Neuron (in vitro differentiated cells): ENCODE data around the gene CACNA1I.

Source experiments
- H2AFZ ChIP-seq: one replicate; pipeline ENCODE4 v1.6.1; 2013; ENCODE audit warnings: low read depth, mild to moderate bottlenecking, inconsistent platforms, low read length, moderate library complexity
- H3K27me3 ChIP-seq: one replicate; pipeline ENCODE4 v1.6.1; 2013; ENCODE audit warnings: low read length; ENCODE audit not compliant: insufficient read depth
- H3K36me3 ChIP-seq: one replicate; pipeline ENCODE4 v1.6.1; 2013; ENCODE audit warnings: low read length; ENCODE audit not compliant: insufficient read depth
- H3K4me1 ChIP-seq: one replicate; pipeline ENCODE4 v1.6.1; 2013; ENCODE audit warnings: low read length; ENCODE audit not compliant: insufficient read depth
- H3K4me3 ChIP-seq: 2 replicates; pipeline ENCODE4 v1.5.1; 2013; ENCODE audit warnings: mild to moderate bottlenecking, low read length, moderate library complexity
- H3K9me3 ChIP-seq: one replicate; pipeline ENCODE4 v1.6.1; 2013; ENCODE audit warnings: low read length

The CACNA1I gene

GRCh38 chr22:39662686-39663052 is 92.1 kb downstream of the CACNA1I start:
- Histone ChIP-seq H2AFZ (no peak overlapping the region), H3K27me3 (peaks cover 56% of the 10 kb centered on the region)

DNA sequence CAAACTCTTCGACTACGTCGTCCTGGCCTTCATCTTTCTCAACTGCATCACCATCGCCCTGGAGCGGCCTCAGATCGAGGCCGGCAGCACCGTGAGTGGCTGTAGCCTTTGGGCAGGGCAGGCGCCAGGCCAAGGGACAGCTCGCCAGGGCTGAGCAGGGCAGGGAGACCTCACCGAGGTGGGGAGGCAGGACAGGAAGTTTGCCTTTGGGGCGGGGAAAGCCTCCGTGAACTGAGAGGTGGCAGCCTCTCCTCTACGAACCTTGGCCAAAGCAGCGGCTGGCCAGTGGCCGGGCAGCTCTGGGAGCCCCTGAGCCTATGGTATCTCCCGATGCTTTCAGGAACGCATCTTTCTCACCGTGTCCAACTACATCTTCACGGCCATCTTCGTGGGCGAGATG is 93.2 kb downstream of the CACNA1I start:
- H2AFZ ChIP-seq, result no peak overlapping the region
- peaks cover 2% of the 10 kb centered on the region for H3K9me3 ChIP-seq
- peaks cover 52% of the 10 kb centered on the region for H3K27me3 ChIP-seq
- H3K36me3 ChIP-seq, result no peaks in the 10 kb centered on the region
- H3K4me3 ChIP-seq, result no peak overlapping the region
- no peaks in the 10 kb centered on the region for H3K4me1 ChIP-seq

More at GRCh38 chr22:39662686-39663052, 92.1 kb downstream of the CACNA1I start:
- H3K4me1 ChIP-seq, result no peaks in the 10 kb centered on the region
- no peak overlapping the region for H3K4me3 ChIP-seq
- H3K36me3 ChIP-seq, result no peaks in the 10 kb centered on the region
- no peaks in the 10 kb centered on the region for H3K9me3 ChIP-seq

GRCh38 chr22:39664485-39665200 is 94.1 kb downstream of the CACNA1I start:
- H3K27me3 ChIP-seq, result peaks cover 52% of the 10 kb centered on the region

GRCh38 chr22:39665229-39665628 is 94.7 kb downstream of the CACNA1I start:
- Histone ChIP-seq H2AFZ (no peak overlapping the region), H3K27me3 (peaks cover 51% of the 10 kb centered on the region), H3K4me3 (no peak overlapping the region), H3K36me3 (no peaks in the 10 kb centered on the region), H3K9me3 (peaks cover 2% of the 10 kb centered on the region), H3K4me1 (no peaks in the 10 kb centered on the region)

More at GRCh38 chr22:39664485-39665200, 94.1 kb downstream of the CACNA1I start:
- Histone ChIP-seq H3K36me3 (no peaks in the 10 kb centered on the region), H3K9me3 (peaks cover 2% of the 10 kb centered on the region), H3K4me3 (no peak overlapping the region), H2AFZ (no peak overlapping the region), H3K4me1 (no peaks in the 10 kb centered on the region)

DNA sequence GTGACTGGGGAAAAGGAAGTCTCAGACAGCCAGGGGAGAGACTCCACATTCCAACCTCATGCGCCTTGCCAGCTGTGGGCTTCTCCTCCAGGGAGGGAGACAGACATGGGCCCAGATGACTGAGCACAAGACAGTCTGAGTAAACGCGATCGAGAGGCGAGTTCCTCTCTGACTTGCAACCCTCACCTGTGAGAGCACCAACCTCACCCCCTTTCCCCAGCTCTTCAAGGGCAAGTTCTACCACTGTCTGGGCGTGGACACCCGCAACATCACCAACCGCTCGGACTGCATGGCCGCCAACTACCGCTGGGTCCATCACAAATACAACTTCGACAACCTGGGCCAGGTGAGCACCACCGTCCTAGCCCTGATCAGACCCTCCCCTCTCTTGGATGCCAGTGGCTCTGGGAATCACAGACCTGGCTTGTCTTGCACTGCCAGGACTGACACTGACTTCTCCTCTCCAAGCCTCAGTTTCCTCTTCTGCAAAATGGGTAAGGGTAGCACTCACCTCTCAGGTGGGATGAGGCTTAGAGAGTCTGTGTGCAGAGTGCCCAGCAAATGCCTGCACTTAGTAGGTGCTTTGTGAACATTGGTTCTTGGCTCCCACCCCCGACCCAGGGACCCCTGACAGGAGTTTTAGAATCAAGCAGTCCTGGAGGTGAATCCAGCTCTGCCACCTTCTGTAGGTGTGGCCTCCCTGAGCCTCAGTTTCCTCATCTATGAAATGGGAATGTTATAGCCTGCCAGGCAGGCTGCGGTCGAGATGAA is 95.3 kb downstream of the CACNA1I start:
- Histone ChIP-seq H2AFZ (no peak overlapping the region), H3K27me3 (peaks cover 45% of the 10 kb centered on the region), H3K9me3 (peaks cover 2% of the 10 kb centered on the region), H3K4me3 (no peak overlapping the region), H3K4me1 (no peaks in the 10 kb centered on the region), H3K36me3 (no peaks in the 10 kb centered on the region)

DNA sequence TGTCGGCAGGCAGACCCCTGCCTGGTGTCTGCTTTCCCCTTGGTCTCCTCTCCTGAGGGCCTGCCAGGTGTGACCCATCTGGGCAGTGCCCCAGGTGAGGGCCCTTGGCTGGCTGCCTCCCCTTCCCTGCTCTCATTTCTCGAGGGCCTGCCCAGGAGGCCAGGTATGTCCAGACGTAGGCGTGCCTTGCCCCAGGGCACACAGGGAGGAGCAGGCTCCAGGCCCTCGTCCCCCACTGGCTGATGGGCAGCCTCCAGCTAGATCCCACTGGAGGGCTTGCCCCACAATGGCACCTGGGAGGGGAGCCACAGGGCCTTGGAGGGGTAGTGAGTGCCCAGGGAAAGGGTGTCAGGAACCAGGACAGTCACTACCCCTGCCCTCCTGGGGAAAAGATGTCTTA is 95.9 kb downstream of the CACNA1I start:
- Histone ChIP-seq H2AFZ (no peak overlapping the region), H3K9me3 (peaks cover 2% of the 10 kb centered on the region), H3K4me3 (no peak overlapping the region), H3K27me3 (peaks cover 40% of the 10 kb centered on the region), H3K4me1 (no peaks in the 10 kb centered on the region), H3K36me3 (no peaks in the 10 kb centered on the region)

GRCh38 chr22:39666926-39667325 is 96.4 kb downstream of the CACNA1I start:
- Histone ChIP-seq H3K36me3 (no peaks in the 10 kb centered on the region), H3K27me3 (peaks cover 36% of the 10 kb centered on the region), H3K4me3 (no peak overlapping the region), H2AFZ (no peak overlapping the region), H3K4me1 (no peaks in the 10 kb centered on the region), H3K9me3 (peaks cover 2% of the 10 kb centered on the region)

GRCh38 chr22:39669432-39669831 is 98.9 kb downstream of the CACNA1I start:
- Histone ChIP-seq H2AFZ (no peak overlapping the region), H3K9me3 (peaks cover 4% of the 10 kb centered on the region), H3K36me3 (no peaks in the 10 kb centered on the region), H3K4me1 (no peaks in the 10 kb centered on the region), H3K27me3 (peaks cover 13% of the 10 kb centered on the region), H3K4me3 (no peak overlapping the region)

GRCh38 chr22:39671936-39672335 is 101.4 kb downstream of the CACNA1I start:
- no peak overlapping the region for H2AFZ ChIP-seq
- no peak overlapping the region for H3K4me3 ChIP-seq

GRCh38 chr22:39674536-39674935 is 104.0 kb downstream of the CACNA1I start:
- Histone ChIP-seq H2AFZ (no peak overlapping the region), H3K9me3 (peaks cover 2% of the 10 kb centered on the region), H3K36me3 (no peaks in the 10 kb centered on the region), H3K27me3 (peaks cover 22% of the 10 kb centered on the region), H3K4me3 (no peak overlapping the region), H3K4me1 (no peaks in the 10 kb centered on the region)

More at GRCh38 chr22:39671936-39672335, 101.4 kb downstream of the CACNA1I start:
- Histone ChIP-seq H3K4me1 (no peaks in the 10 kb centered on the region), H3K9me3 (peaks cover 4% of the 10 kb centered on the region), H3K36me3 (no peaks in the 10 kb centered on the region), H3K27me3 (peaks cover 10% of the 10 kb centered on the region)

GRCh38 chr22:39675947-39676346 is 105.4 kb downstream of the CACNA1I start:
- H3K36me3 ChIP-seq, result no peaks in the 10 kb centered on the region
- H3K4me1 ChIP-seq, result no peaks in the 10 kb centered on the region
- no peak overlapping the region for H3K4me3 ChIP-seq
- H2AFZ ChIP-seq, result no peak overlapping the region
- peaks cover 22% of the 10 kb centered on the region for H3K27me3 ChIP-seq
- H3K9me3 ChIP-seq, result peaks cover 2% of the 10 kb centered on the region

GRCh38 chr22:39677967-39678366 is 107.4 kb downstream of the CACNA1I start:
- H3K36me3 ChIP-seq, result no peaks in the 10 kb centered on the region
- H3K4me3 ChIP-seq, result no peak overlapping the region
- no peaks in the 10 kb centered on the region for H3K9me3 ChIP-seq
- H2AFZ ChIP-seq, result no peak overlapping the region
- H3K27me3 ChIP-seq, result peaks cover 22% of the 10 kb centered on the region
- H3K4me1 ChIP-seq, result no peaks in the 10 kb centered on the region

GRCh38 chr22:39678862-39679490 is 108.4 kb downstream of the CACNA1I start:
- Histone ChIP-seq H3K27me3 (peaks cover 22% of the 10 kb centered on the region), H3K4me1 (no peaks in the 10 kb centered on the region), H3K9me3 (no peaks in the 10 kb centered on the region), H3K36me3 (no peaks in the 10 kb centered on the region), H2AFZ (no peak overlapping the region), H3K4me3 (no peak overlapping the region)
